Measurements from ENCODE around the gene MAPKAPK2.

GRCh38 chr1:206776229-206776628 lies 91.5 kb downstream of the MAPKAPK2 start:
- TF ChIP-seq, protein P1, sequence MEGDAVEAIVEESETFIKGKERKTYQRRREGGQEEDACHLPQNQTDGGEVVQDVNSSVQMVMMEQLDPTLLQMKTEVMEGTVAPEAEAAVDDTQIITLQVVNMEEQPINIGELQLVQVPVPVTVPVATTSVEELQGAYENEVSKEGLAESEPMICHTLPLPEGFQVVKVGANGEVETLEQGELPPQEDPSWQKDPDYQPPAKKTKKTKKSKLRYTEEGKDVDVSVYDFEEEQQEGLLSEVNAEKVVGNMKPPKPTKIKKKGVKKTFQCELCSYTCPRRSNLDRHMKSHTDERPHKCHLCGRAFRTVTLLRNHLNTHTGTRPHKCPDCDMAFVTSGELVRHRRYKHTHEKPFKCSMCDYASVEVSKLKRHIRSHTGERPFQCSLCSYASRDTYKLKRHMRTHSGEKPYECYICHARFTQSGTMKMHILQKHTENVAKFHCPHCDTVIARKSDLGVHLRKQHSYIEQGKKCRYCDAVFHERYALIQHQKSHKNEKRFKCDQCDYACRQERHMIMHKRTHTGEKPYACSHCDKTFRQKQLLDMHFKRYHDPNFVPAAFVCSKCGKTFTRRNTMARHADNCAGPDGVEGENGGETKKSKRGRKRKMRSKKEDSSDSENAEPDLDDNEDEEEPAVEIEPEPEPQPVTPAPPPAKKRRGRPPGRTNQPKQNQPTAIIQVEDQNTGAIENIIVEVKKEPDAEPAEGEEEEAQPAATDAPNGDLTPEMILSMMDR (IDR thresholded peaks at IDR 0.05; ENCODE audit: low read length), result no peak
- TF ChIP-seq EZH2 (IDR thresholded peaks at IDR 0.05; ENCODE audit: borderline replicate concordance, low read length), result no peak

Data from OCI-LY1 (cell line).